Naive thymus-derived CD4-positive, alpha-beta T cell (primary cell): ENCODE data around the gene PRKAG2. TPM values are rescaled to one million over a fixed set of nuclear protein-coding genes. Genes with fewer than 3 reads are reported as not detected.

Experiments used
- ATAC-seq: fragments of 150-1000 bp; cut with Tn5 transposase; 2 replicates; pipeline ENCODE4 v1.10.0; 2021; ENCODE audit warnings: mild to moderate bottlenecking, moderate library complexity
- CTCF ChIA-PET: fragments of 350-600 bp; sonication (Branson Sonifier 250); formaldehyde crosslinking; loops from one replicate; lab custom pipeline; 2021; ENCODE audit warnings: antibody characterized with exemption; lab: Charles Lee
- POLR2A ChIA-PET: fragments of 350-600 bp; sonication (Branson Sonifier 250); formaldehyde crosslinking; loops from one replicate; lab custom pipeline; 2021; ENCODE audit warnings: antibody characterized with exemption, inconsistent platforms; lab: Charles Lee
- DNase-seq, 9 donors: peaks; one replicate each; pipeline versions ENCODE4 v3.0.0 to v3.0.0-alpha.2; 2020 to 2022; ENCODE audit warnings: mixed read lengths in 1 of 9
- H3K27ac ChIP-seq: one replicate; pipeline ENCODE4 v1.7.0; 2013; ENCODE audit warnings: mild to moderate bottlenecking, low read depth, low read length, moderate library complexity
- H3K27me3 ChIP-seq, 2 donors: one replicate each; pipeline ENCODE4 v1.7.0; 2013; ENCODE audit warnings: low read length in 2 of 2, mild to moderate bottlenecking in 2 of 2, moderate library complexity in 2 of 2; ENCODE audit not compliant: control insufficient read depth in 2 of 2, insufficient read depth in 2 of 2
- H3K36me3 ChIP-seq, 3 experiments: 1 replicate in 2 of 3; 2 replicates in 1 of 3; pipeline ENCODE4 v1.7.0; 2013; ENCODE audit warnings: low read length in 3 of 3, mild to moderate bottlenecking in 3 of 3, moderate library complexity in 1 of 3; ENCODE audit not compliant: insufficient read depth in 3 of 3, control insufficient read depth in 2 of 3
- H3K4me1 ChIP-seq, 2 donors: one replicate each; pipeline ENCODE4 v1.7.0; 2013; ENCODE audit warnings: low read length in 2 of 2, mild to moderate bottlenecking in 2 of 2, moderate library complexity in 1 of 2; ENCODE audit not compliant: control insufficient read depth in 2 of 2, insufficient read depth in 2 of 2
- H3K4me3 ChIP-seq: 2 replicates; pipeline ENCODE4 v1.7.0; 2013; ENCODE audit warnings: mild to moderate bottlenecking, low read length
- H3K9me3 ChIP-seq, 3 experiments: 1 replicate in 2 of 3; 2 replicates in 1 of 3; pipeline ENCODE4 v1.7.0; 2013; ENCODE audit warnings: low read length in 3 of 3; ENCODE audit not compliant: control insufficient read depth in 2 of 3
- H3K27ac Mint-ChIP-seq, 9 donors: one replicate each; pipeline ENCODE4 v1.8.0; 2020 to 2022; ENCODE audit warnings: mixed read lengths in 9 of 9, mild to moderate bottlenecking in 8 of 9, moderate library complexity in 5 of 9, inconsistent platforms in 2 of 9
- H3K27me3 Mint-ChIP-seq, 5 donors: one replicate each; pipeline ENCODE4 v1.8.0; 2021 to 2022; ENCODE audit warnings: mixed read lengths in 5 of 5, mild to moderate bottlenecking in 1 of 5
- H3K36me3 Mint-ChIP-seq, 5 donors: one replicate each; pipeline ENCODE4 v1.8.0; 2020 to 2022; ENCODE audit warnings: mixed read lengths in 5 of 5, mild to moderate bottlenecking in 3 of 5, inconsistent platforms in 1 of 5
- H3K4me1 Mint-ChIP-seq, 7 donors: one replicate each; pipeline ENCODE4 v1.8.0; 2020 to 2022; ENCODE audit warnings: mixed read lengths in 7 of 7, mild to moderate bottlenecking in 3 of 7, inconsistent platforms in 1 of 7
- H3K4me3 Mint-ChIP-seq, 10 donors: one replicate each; pipeline ENCODE4 v1.8.0; 2020 to 2022; ENCODE audit warnings: mild to moderate bottlenecking in 10 of 10, mixed read lengths in 10 of 10, moderate library complexity in 6 of 10, inconsistent platforms in 2 of 10
- H3K9me3 Mint-ChIP-seq, 11 donors: one replicate each; pipeline ENCODE4 v1.8.0; 2020 to 2022; ENCODE audit warnings: mixed read lengths in 11 of 11, mild to moderate bottlenecking in 4 of 11, inconsistent platforms in 1 of 11, moderate library complexity in 1 of 11
- intact Hi-C, 2 donors: fragments of 100-400 bp; cut with micrococcal nuclease; formaldehyde crosslinking; loops; one replicate each; pipeline ENCODE4 v1.15.1; 2023
- polyA plus RNA-seq, 2 donors: library from polyadenylated mRNA; unstranded; fragments of 300-500 nt; fragmentation: Illumina TruSeq; gene quantifications; one replicate each; pipeline ENCODE4 v1.2.3, GENCODE V29; 2021
- total RNA-seq, 6 experiments: library from RNA in 5 of 6; stranded (reverse) in 5 of 6; gene quantifications; 1 replicate in 5 of 6; 2 replicates in 1 of 6; pipeline ENCODE4 v1.2.3 and lab custom pipeline; 2021 to 2026

PRKAG2 gene
- total and polyA plus RNA-seq, 7 experiments from 2014 or later, result 15.0 to 74.4 (median 55.7) TPM

DNA sequence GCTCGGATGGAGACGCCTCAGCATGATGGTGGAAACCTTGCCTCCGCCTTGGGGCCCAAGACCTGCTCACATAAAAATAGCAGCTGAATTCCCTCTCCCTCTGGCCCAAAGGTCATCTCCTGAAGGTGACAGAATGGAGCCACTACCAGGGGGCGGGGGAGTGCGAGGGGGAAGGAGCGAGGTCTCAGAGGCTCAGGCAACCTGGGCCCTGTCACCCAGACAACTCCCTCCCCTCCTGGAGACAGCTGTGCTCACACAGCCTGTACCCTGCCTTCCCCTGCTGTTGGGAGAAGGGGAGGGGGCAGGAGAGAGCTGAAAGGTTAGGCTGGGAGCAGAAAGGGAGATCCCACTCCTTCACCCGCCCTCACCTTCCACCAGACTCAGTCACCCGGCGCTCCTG, 184.2 kb downstream of the PRKAG2 start:
- ATAC-seq (no peak), DNase-seq (no peak)
- Mint-ChIP-seq H3K4me1 (peaks cover 0 to 21% (median 15%) of the 10 kb centered on the region in 7 donors), H3K27ac (no peak overlapping the region), H3K36me3 (peaks cover 0 to 8% (median 0%) of the 10 kb centered on the region in 5 donors), H3K4me3 (no peak overlapping the region), H3K9me3 (no peaks in the 10 kb centered on the region), H3K27me3 (no peaks in the 10 kb centered on the region)
- Histone ChIP-seq H3K27me3 (no peaks in the 10 kb centered on the region), H3K36me3 (peaks cover 0 to 7% (median 0%) of the 10 kb centered on the region in 3 experiments), H3K4me3 (no peak overlapping the region), H3K9me3 (no peaks in the 10 kb centered on the region), H3K4me1 (no peaks in the 10 kb centered on the region), H3K27ac (no peak overlapping the region)
- intact Hi-C loops, result no loop called here
- ChIA-PET CTCF (no interaction called here), POLR2A (no interaction called here)

DNA sequence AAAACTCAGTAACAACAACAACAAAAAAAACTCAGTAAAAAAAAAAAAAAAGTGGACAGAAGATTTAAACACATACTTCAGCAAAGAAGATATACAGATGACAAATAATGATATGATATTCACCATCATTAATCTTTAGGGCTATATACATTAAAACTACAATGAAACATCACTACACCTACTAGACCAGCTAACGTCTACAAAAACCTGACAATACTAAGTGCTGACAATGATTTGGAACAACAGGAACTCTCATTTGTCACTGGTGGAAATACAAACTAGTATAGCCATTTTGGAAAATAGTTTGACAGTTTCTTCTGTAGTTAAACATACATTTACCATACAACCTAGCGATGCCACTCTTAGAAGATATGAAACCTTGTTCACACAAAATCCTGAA, 185.5 kb downstream of the PRKAG2 start:
- POLR2A ChIA-PET, result no interaction called here
- peaks cover 0 to 19% (median 15%) of the 10 kb centered on the region in 7 donors for H3K4me1 Mint-ChIP-seq
- peaks cover 0 to 8% (median 0%) of the 10 kb centered on the region in 5 donors for H3K36me3 Mint-ChIP-seq
- peaks cover 0 to 7% (median 0%) of the 10 kb centered on the region in 3 experiments for H3K36me3 ChIP-seq
- intact Hi-C loops, result no loop called here
- H3K4me3 Mint-ChIP-seq, result no peak overlapping the region
- H3K9me3 ChIP-seq, result no peaks in the 10 kb centered on the region
- H3K9me3 Mint-ChIP-seq, result no peaks in the 10 kb centered on the region
- DNase-seq (no peak), ATAC-seq (no peak)
- no peaks in the 10 kb centered on the region for H3K4me1 ChIP-seq
- peak overlapping the region in 1 of 9 donors; percentile 0 for H3K27ac Mint-ChIP-seq
- H3K27ac ChIP-seq, result no peak overlapping the region
- H3K27me3 ChIP-seq, result no peaks in the 10 kb centered on the region
- CTCF ChIA-PET, result no interaction called here
- no peak overlapping the region for H3K4me3 ChIP-seq
- H3K27me3 Mint-ChIP-seq, result no peaks in the 10 kb centered on the region

- no peaks in the 10 kb centered on the region for H3K27me3 ChIP-seq
- CTCF ChIA-PET, result no interaction called here
- H3K27ac ChIP-seq, result no peak overlapping the region
- no peaks in the 10 kb centered on the region for H3K9me3 Mint-ChIP-seq
- H3K9me3 ChIP-seq, result no peaks in the 10 kb centered on the region
- H3K27ac Mint-ChIP-seq, result no peak overlapping the region
- no peak overlapping the region for H3K4me3 ChIP-seq
- ATAC-seq, result no peak
- peaks cover 0 to 8% (median 0%) of the 10 kb centered on the region in 5 donors for H3K36me3 Mint-ChIP-seq
- no peaks in the 10 kb centered on the region for H3K4me1 ChIP-seq
- no peaks in the 10 kb centered on the region for H3K27me3 Mint-ChIP-seq
- no peak overlapping the region for H3K4me3 Mint-ChIP-seq
- intact Hi-C loops, result no loop called here
- DNase-seq, result no peak
- H3K36me3 ChIP-seq, result peaks cover 0 to 7% (median 0%) of the 10 kb centered on the region in 3 experiments
- peaks cover 0 to 16% (median 6%) of the 10 kb centered on the region in 7 donors for H3K4me1 Mint-ChIP-seq
- POLR2A ChIA-PET, result no interaction called here
Observed at GRCh38 chr7:151690606-151691005, 186.3 kb downstream of the PRKAG2 start.

DNA sequence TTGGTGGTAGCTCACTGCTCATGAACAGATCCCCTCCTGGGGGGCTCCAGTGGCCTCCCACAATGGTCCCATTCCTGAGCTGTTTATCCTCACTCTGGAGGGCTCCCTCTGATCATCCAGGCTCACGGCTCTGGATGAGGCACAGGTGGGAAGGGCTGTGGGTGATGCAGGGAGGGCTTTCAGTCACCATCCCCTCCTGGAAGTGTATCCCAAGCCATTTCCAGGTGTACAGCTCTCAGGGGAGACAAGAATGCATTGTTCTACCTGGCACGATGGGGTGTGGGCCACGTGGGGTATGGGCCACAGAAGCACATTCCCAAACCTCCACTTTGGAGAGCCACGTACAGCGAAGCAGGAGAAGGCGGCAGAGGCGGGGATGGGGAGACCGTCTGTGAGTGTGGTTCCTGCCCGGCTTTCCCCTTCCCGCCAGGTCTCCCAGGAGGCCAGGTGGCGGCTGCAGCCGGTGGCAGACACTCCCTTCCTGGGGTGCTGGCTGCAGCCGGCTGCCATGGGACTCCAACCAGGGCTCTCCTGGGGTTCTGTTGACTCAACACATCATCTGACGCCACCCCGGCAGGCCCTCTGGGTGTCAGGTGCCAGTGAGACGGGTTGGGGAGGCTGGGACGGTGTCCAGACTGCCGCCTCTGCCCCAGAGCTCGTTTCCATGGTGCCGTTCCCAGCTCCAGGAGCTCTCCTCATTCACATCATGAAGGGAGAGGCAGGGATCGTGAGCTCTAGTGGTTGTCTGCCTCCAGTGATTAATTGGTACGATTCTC, 187.5 kb downstream of the PRKAG2 start:
- peaks cover 0 to 7% (median 0%) of the 10 kb centered on the region in 3 experiments for H3K36me3 ChIP-seq

GRCh38 chr7:151688236-151688780, 188.6 kb downstream of the PRKAG2 start:
- Histone ChIP-seq H3K9me3 (no peaks in the 10 kb centered on the region), H3K27ac (no peak overlapping the region), H3K36me3 (peaks cover 0 to 7% (median 0%) of the 10 kb centered on the region in 3 experiments), H3K27me3 (no peaks in the 10 kb centered on the region), H3K4me3 (no peak overlapping the region), H3K4me1 (no peaks in the 10 kb centered on the region)
- peaks cover 0 to 5% (median 3%) of the 10 kb centered on the region in 7 donors for H3K4me1 Mint-ChIP-seq
- no peak overlapping the region for H3K27ac Mint-ChIP-seq
- DNase-seq (no peak), ATAC-seq (no peak)
- H3K36me3 Mint-ChIP-seq, result peaks cover 0 to 8% (median 0%) of the 10 kb centered on the region in 5 donors
- intact Hi-C loops, result no loop called here
- no peak overlapping the region for H3K4me3 Mint-ChIP-seq
- no peaks in the 10 kb centered on the region for H3K9me3 Mint-ChIP-seq
- POLR2A ChIA-PET, result no interaction called here
- H3K27me3 Mint-ChIP-seq, result no peaks in the 10 kb centered on the region
- CTCF ChIA-PET, result no interaction called here

More for the DNA sequence above, 187.5 kb downstream of the PRKAG2 start:
- Histone ChIP-seq H3K4me3 (no peak overlapping the region), H3K9me3 (no peaks in the 10 kb centered on the region), H3K27ac (no peak overlapping the region), H3K4me1 (no peaks in the 10 kb centered on the region), H3K27me3 (no peaks in the 10 kb centered on the region)
- Mint-ChIP-seq H3K27ac (no peak overlapping the region), H3K36me3 (peaks cover 0 to 8% (median 0%) of the 10 kb centered on the region in 5 donors), H3K4me3 (no peak overlapping the region), H3K4me1 (peaks cover 0 to 5% (median 3%) of the 10 kb centered on the region in 7 donors), H3K27me3 (no peaks in the 10 kb centered on the region), H3K9me3 (no peaks in the 10 kb centered on the region)
- ATAC-seq (no peak), DNase-seq (no peak)
- ChIA-PET POLR2A (no interaction called here), CTCF (no interaction called here)
- intact Hi-C loops, result no loop called here

DNA sequence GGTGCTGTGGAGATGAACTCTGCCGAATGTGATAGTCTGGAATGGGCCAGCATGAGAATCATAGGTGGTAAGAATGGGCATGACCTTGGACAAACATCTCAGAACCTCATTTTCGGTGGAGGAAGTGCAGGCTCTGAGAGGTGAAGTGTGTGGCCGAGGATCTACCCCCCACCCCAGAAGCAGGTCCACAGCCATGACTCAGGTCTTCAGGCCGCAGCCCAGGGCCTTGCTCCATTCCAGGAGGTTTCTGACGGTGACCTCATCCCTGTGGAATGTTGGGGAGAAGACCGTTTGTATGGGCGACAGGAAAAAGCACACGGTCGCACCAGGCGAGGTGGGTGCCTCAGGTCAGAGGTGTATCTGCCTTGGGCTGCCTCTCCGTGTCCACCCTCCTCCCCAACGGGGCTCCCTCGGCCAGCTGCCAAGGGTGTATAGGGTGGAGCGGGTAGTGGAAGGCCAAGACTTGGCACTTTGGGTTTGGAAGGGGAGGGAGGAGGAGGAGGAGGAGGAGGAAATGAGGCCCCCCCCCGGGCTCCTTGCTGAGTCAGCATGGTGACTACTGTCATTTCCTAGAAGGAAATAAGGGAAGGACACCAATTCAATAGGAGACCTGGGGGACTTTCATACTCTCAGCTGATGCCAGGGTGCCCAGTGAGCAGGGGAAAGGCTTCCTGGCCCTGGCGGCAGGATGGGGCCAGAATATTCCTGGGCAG, 189.2 kb downstream of the PRKAG2 start:
- Mint-ChIP-seq H3K9me3 (no peaks in the 10 kb centered on the region), H3K36me3 (peaks cover 0 to 8% (median 0%) of the 10 kb centered on the region in 5 donors), H3K4me1 (peaks cover 0 to 9% (median 3%) of the 10 kb centered on the region in 7 donors), H3K27ac (no peak overlapping the region), H3K4me3 (no peak overlapping the region), H3K27me3 (no peaks in the 10 kb centered on the region)
- DNase-seq (no peak), ATAC-seq (no peak)
- intact Hi-C loops, result no loop called here
- H3K4me3 ChIP-seq, result no peak overlapping the region
- ChIA-PET POLR2A (no interaction called here), CTCF (no interaction called here)
- H3K27ac ChIP-seq, result no peak overlapping the region
- no peaks in the 10 kb centered on the region for H3K27me3 ChIP-seq
- H3K36me3 ChIP-seq, result peaks cover 0 to 7% (median 0%) of the 10 kb centered on the region in 3 experiments
- no peaks in the 10 kb centered on the region for H3K9me3 ChIP-seq
- H3K4me1 ChIP-seq, result no peaks in the 10 kb centered on the region
